ENCODE measurements around the gene GOPC. TPM values are rescaled to one million over a fixed set of nuclear protein-coding genes. Genes with fewer than 3 reads are reported as not detected.
"Not testable (repeated sequence)": the region's sequence is repeated elsewhere in the genome, so short reads cannot be mapped to it uniquely, and the experiment has no call there.

Gene GOPC
- 31.8 TPM for total RNA-seq (ENCODE audit: unreplicated experiment)
- long read RNA-seq, full-length matches to known transcripts: 1 of 14 reads
- long read RNA-seq, partial matches to known transcripts: 12 of 14 reads
- long read RNA-seq, other reads (novel, unspliced or antisense): 1 of 14 reads

GRCh38 chr6:117602151-117602898 lies at the start of gene GOPC:
Gene GOPC (minus strand): TSS chr6:117602511. CDS start chr6:117602288, 223 bp downstream.
- Mint-ChIP-seq H3K9me3 (ENCODE audit: unreplicated experiment) (no peaks in the 10 kb centered on the region), H3K27me3 (ENCODE audit: unreplicated experiment) (peaks cover 1% of the 10 kb centered on the region), H3K4me3 (ENCODE audit: unreplicated experiment) (peak within 1 kb of the TSS; percentile 98), H3K4me1 (ENCODE audit: unreplicated experiment) (peaks cover 20% of the 10 kb centered on the region), H3K27ac (ENCODE audit: unreplicated experiment) (peak within 1 kb of the TSS; percentile 89), H3K36me3 (ENCODE audit: low read depth, unreplicated experiment) (peaks cover 9% of the 10 kb centered on the region)
- peak; percentile 91 for DNase-seq (ENCODE audit: low spot score)
- TF ChIP-seq CTCF (IDR thresholded peaks at IDR 0.05; ENCODE audit: unreplicated experiment): no peak

- H3K27ac Mint-ChIP-seq (ENCODE audit: unreplicated experiment); H3K27me3 Mint-ChIP-seq (ENCODE audit: unreplicated experiment); H3K4me3 Mint-ChIP-seq (ENCODE audit: unreplicated experiment); H3K36me3 Mint-ChIP-seq (ENCODE audit: low read depth, unreplicated experiment); H3K9me3 Mint-ChIP-seq (ENCODE audit: unreplicated experiment); H3K4me1 Mint-ChIP-seq (ENCODE audit: unreplicated experiment); DNase-seq (ENCODE audit: low spot score): not testable (repeated sequence)
Measured at GRCh38 chr6:117651984-117652383, 49.7 kb upstream of the GOPC start.

- DNase-seq (ENCODE audit: low spot score): no peak
- TF ChIP-seq CTCF (IDR thresholded peaks at IDR 0.05; ENCODE audit: unreplicated experiment): no peak
- Mint-ChIP-seq H3K27ac (ENCODE audit: unreplicated experiment) (no peak overlapping the region), H3K27me3 (ENCODE audit: unreplicated experiment) (no peaks in the 10 kb centered on the region), H3K36me3 (ENCODE audit: low read depth, unreplicated experiment) (no peaks in the 10 kb centered on the region), H3K4me3 (ENCODE audit: unreplicated experiment) (no peak overlapping the region), H3K4me1 (ENCODE audit: unreplicated experiment) (no peaks in the 10 kb centered on the region), H3K9me3 (ENCODE audit: unreplicated experiment) (no peaks in the 10 kb centered on the region)
Measured at GRCh38 chr6:117642976-117643375, 40.7 kb upstream of the GOPC start.

- Mint-ChIP-seq H3K36me3 (ENCODE audit: low read depth, unreplicated experiment) (no peaks in the 10 kb centered on the region), H3K27ac (ENCODE audit: unreplicated experiment) (no peak overlapping the region), H3K4me3 (ENCODE audit: unreplicated experiment) (no peak overlapping the region), H3K4me1 (ENCODE audit: unreplicated experiment) (no peaks in the 10 kb centered on the region), H3K9me3 (ENCODE audit: unreplicated experiment) (no peaks in the 10 kb centered on the region), H3K27me3 (ENCODE audit: unreplicated experiment) (no peaks in the 10 kb centered on the region)
- no peak for TF ChIP-seq CTCF (IDR thresholded peaks at IDR 0.05; ENCODE audit: unreplicated experiment)
- DNase-seq (ENCODE audit: low spot score): no peak
Measured at GRCh38 chr6:117637770-117638169, 35.5 kb upstream of the GOPC start.

- no peak for TF ChIP-seq CTCF (IDR thresholded peaks at IDR 0.05; ENCODE audit: unreplicated experiment)
- no peak overlapping the region for H3K27ac Mint-ChIP-seq (ENCODE audit: unreplicated experiment)
- no peaks in the 10 kb centered on the region for H3K27me3 Mint-ChIP-seq (ENCODE audit: unreplicated experiment)
- no peaks in the 10 kb centered on the region for H3K4me1 Mint-ChIP-seq (ENCODE audit: unreplicated experiment)
- H3K36me3 Mint-ChIP-seq (ENCODE audit: low read depth, unreplicated experiment): no peaks in the 10 kb centered on the region
- H3K9me3 Mint-ChIP-seq (ENCODE audit: unreplicated experiment): no peaks in the 10 kb centered on the region
- no peak for DNase-seq (ENCODE audit: low spot score)
- no peak overlapping the region for H3K4me3 Mint-ChIP-seq (ENCODE audit: unreplicated experiment)
Measured at GRCh38 chr6:117629119-117629660, 26.9 kb upstream of the GOPC start.
